ENCODE measurements around the gene SPATA3.

- no peak for TF ChIP-seq CTCF (tag by site-specific recombination; IDR thresholded peaks at IDR 0.05)
- TF ChIP-seq REST (tag by site-specific recombination; IDR thresholded peaks at IDR 0.05), result no peak
- no peak for TF ChIP-seq ZNF544 (tag by site-specific recombination; IDR thresholded peaks at IDR 0.05)
- TF ChIP-seq ZNF138 (tag by site-specific recombination; IDR thresholded peaks at IDR 0.05; ENCODE audit: borderline replicate concordance), result no peak
- no peak for TF ChIP-seq ZBTB1 (tag by site-specific recombination; IDR thresholded peaks at IDR 0.05)
- no peak for TF ChIP-seq SP2 (tag by site-specific recombination; IDR thresholded peaks at IDR 0.05)
Observed at GRCh38 chr2:231015478-231015877, 19.6 kb downstream of the SPATA3 start.

Measured in HEK293 (cell line).